IPS-18a (cell line): ENCODE results near the gene CADPS2.
A peak's percentile ranks its signal among the peaks of the same experiment; 100 is the strongest.

Experiments used
- H3K27ac ChIP-seq: one replicate; pipeline ENCODE4 v1.5.1; 2013; ENCODE audit warnings: low read length
- H3K27me3 ChIP-seq: one replicate; pipeline ENCODE4 v1.6.1; 2013; ENCODE audit warnings: mild to moderate bottlenecking, low read length; ENCODE audit not compliant: control insufficient read depth, insufficient read depth
- H3K36me3 ChIP-seq: one replicate; pipeline ENCODE4 v1.6.1; 2013; ENCODE audit warnings: low read depth, low read length; ENCODE audit not compliant: control insufficient read depth
- H3K4me1 ChIP-seq: one replicate; pipeline ENCODE4 v1.6.1; 2013; ENCODE audit warnings: low read depth, low read length; ENCODE audit not compliant: control insufficient read depth
- H3K4me3 ChIP-seq: one replicate; pipeline ENCODE4 v1.5.1; 2013; ENCODE audit warnings: low read length
- H3K9ac ChIP-seq: one replicate; pipeline ENCODE4 v1.6.1; 2013; ENCODE audit warnings: mild to moderate bottlenecking, low read length, moderate library complexity
- H3K9me3 ChIP-seq: one replicate; pipeline ENCODE4 v1.6.1; 2013; ENCODE audit warnings: low read depth, low read length; ENCODE audit not compliant: control insufficient read depth

CADPS2 gene

DNA sequence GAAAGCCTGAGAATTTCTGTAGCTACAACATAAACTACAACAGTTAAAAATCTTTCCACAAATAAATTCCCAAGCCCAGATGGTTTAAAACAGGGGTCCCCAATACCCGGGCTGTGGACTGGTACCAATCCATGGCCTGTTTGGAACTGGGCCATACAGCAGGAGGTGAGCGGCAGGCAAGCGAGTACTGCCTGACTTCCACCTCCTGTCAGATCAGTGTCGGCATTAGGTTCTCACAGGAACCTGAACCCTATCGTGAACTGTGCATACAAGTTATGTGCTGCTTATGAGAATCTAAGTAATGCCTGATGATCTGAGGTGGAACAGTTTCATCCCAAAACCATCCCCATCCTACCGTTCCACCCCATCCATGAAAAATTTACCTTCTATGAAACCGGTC, 421.0 kb downstream of the CADPS2 start:
- no peak overlapping the region for H3K4me3 ChIP-seq
- H3K9ac ChIP-seq: no peak overlapping the region
- no peaks in the 10 kb centered on the region for H3K27me3 ChIP-seq
- no peaks in the 10 kb centered on the region for H3K9me3 ChIP-seq
- H3K36me3 ChIP-seq: no peaks in the 10 kb centered on the region
- no peak overlapping the region for H3K27ac ChIP-seq
- peaks cover 14% of the 10 kb centered on the region for H3K4me1 ChIP-seq

DNA sequence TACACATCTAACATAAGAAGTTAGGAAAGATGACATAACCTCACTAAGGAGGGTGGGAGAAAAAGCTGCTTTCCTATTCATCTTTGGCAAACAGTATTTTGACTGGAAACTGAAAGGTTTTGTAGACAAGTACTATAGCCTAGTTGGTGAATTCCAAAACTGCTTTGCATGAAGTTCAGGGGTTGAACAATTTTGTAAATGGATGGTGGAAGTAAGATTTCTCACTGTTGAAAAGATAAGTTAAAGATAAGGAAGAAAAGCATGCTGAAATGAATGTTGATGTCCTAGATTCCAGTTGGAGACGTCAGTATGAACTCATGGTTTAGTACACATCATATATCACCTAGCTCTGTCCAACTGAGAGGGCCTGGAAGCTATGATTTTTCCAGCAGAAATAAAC, 422.6 kb downstream of the CADPS2 start:
- no peaks in the 10 kb centered on the region for H3K36me3 ChIP-seq
- no peak overlapping the region for H3K4me3 ChIP-seq
- no peaks in the 10 kb centered on the region for H3K27me3 ChIP-seq
- no peak overlapping the region for H3K27ac ChIP-seq
- H3K9me3 ChIP-seq: no peaks in the 10 kb centered on the region
- peaks cover 2% of the 10 kb centered on the region for H3K4me1 ChIP-seq
- no peak overlapping the region for H3K9ac ChIP-seq

DNA sequence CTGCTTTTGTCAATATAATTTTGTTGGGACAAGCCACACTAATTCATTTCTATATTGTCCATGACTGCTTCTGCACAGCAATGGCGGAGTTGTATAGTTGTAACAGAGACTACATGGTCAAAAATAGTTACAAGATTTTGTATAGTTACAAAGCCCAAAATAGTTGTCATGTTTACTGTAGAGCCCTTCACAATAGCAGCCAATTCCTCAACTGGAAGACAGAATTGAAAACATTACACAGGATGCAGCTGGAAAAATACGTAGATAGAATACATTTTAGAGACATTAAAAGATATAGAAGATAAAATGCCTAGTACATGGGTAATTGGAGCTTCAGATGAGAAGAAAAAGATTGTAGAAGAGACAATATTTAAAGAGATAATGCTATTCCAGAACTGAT, 425.3 kb downstream of the CADPS2 start:
- no peak overlapping the region for H3K4me3 ChIP-seq
- H3K27ac ChIP-seq: no peak overlapping the region
- H3K36me3 ChIP-seq: no peaks in the 10 kb centered on the region
- H3K4me1 ChIP-seq: peaks cover 16% of the 10 kb centered on the region
- H3K9ac ChIP-seq: no peak overlapping the region
- no peaks in the 10 kb centered on the region for H3K27me3 ChIP-seq
- no peaks in the 10 kb centered on the region for H3K9me3 ChIP-seq

DNA sequence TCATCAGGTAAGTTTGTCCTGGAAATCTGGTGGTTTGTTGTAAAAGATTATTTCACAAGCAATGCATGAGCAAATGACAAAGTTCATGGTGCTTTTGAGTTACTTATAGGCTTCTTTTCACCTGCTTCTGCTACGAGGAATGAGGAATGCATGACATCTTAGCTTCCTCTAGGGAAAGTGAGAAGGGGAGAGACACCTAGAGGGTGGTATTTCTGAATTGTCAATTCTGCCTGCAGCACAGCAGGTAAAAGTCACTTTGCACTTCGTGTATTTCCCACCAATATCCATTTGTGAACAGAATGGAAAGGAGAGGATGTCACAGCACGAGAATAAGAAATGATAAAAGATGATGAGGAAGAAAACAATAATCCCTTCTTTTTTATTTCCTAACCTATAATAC, 428.3 kb downstream of the CADPS2 start:
- H3K9me3 ChIP-seq: no peaks in the 10 kb centered on the region
- no peaks in the 10 kb centered on the region for H3K27me3 ChIP-seq
- H3K36me3 ChIP-seq: no peaks in the 10 kb centered on the region
- no peak overlapping the region for H3K4me3 ChIP-seq
- H3K27ac ChIP-seq: no peak overlapping the region
- H3K4me1 ChIP-seq: peaks cover 16% of the 10 kb centered on the region
- no peak overlapping the region for H3K9ac ChIP-seq

DNA sequence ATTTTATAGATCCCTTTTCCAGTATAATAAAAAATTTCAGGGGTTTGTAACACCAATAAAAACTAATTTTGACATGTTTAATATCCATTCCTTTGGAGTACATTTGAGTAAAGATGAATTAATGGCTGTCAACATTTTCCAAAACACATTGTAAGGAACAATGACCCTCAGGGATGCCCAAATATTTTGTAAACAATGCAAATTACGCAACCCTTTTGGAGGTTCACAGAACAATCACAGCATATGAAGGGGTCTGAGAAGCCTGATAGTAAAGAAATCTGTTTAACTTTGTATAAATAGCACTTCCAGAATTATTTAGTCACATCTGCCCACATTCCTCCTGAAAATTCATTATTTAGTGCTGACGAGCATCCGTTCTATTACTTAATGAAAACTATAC, 428.9 kb downstream of the CADPS2 start:
- H3K27me3 ChIP-seq: no peaks in the 10 kb centered on the region
- H3K4me1 ChIP-seq: peaks cover 16% of the 10 kb centered on the region
- H3K9ac ChIP-seq: no peak overlapping the region
- H3K27ac ChIP-seq: no peak overlapping the region
- no peaks in the 10 kb centered on the region for H3K36me3 ChIP-seq
- H3K9me3 ChIP-seq: no peaks in the 10 kb centered on the region
- no peak overlapping the region for H3K4me3 ChIP-seq

DNA sequence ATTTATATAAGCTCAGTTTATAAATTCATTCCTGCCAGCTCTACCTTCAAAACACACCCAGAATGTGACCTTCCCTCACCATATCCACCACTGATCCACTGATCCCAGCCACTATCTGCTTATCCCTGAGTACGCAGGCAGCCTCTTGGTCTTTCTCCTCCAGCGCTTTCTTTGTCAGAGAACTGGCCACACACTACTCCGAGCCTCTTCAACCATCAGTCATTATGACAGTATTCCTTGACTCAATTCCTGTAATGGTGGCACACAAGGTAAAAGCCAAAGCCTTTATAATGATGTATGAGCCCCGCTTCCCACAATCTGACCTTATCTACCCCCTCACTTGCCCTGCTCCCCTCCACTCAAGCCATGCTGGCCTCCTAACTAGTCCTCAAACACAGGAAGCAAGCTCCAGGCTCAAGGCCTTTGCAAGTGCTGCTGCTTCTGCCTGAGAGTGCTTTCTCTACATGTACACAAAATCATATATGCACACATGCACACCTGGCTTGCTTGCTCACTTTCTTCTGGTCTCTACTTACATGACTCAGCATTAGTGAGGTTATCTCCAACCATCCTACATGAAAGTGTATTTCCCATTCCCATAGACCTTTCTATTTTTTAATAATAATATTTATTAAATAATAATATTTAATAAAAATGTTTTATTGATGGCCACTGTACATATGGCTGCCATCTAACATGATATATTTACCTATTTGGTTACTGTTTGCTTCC, 431.3 kb downstream of the CADPS2 start:
- no peak overlapping the region for H3K9ac ChIP-seq
- H3K4me1 ChIP-seq: peaks cover 23% of the 10 kb centered on the region
- no peak overlapping the region for H3K27ac ChIP-seq
- no peaks in the 10 kb centered on the region for H3K27me3 ChIP-seq
- no peak overlapping the region for H3K4me3 ChIP-seq
- no peaks in the 10 kb centered on the region for H3K36me3 ChIP-seq
- no peaks in the 10 kb centered on the region for H3K9me3 ChIP-seq

DNA sequence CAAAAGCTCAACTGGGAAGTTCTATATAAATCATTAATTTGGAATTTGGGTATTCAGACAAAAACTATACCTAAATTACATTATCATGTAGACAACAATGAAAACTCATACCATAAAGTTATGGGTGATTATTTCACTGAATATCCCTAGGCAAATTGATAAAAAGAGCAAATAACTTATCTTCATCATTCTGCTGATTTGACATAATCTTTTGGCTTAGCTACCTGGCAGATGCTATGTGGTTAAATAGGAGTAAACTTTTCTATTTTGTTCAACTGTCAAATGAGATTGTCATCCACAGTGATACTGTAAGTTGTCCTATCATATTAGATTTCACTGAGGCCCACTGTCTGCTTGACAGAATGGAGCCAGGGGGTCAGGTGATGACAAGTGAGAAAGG, 432.8 kb downstream of the CADPS2 start:
- no peak overlapping the region for H3K4me3 ChIP-seq
- no peaks in the 10 kb centered on the region for H3K9me3 ChIP-seq
- no peaks in the 10 kb centered on the region for H3K36me3 ChIP-seq
- no peaks in the 10 kb centered on the region for H3K27me3 ChIP-seq
- H3K4me1 ChIP-seq: peaks cover 36% of the 10 kb centered on the region
- H3K27ac ChIP-seq: no peak overlapping the region
- H3K9ac ChIP-seq: no peak overlapping the region

DNA sequence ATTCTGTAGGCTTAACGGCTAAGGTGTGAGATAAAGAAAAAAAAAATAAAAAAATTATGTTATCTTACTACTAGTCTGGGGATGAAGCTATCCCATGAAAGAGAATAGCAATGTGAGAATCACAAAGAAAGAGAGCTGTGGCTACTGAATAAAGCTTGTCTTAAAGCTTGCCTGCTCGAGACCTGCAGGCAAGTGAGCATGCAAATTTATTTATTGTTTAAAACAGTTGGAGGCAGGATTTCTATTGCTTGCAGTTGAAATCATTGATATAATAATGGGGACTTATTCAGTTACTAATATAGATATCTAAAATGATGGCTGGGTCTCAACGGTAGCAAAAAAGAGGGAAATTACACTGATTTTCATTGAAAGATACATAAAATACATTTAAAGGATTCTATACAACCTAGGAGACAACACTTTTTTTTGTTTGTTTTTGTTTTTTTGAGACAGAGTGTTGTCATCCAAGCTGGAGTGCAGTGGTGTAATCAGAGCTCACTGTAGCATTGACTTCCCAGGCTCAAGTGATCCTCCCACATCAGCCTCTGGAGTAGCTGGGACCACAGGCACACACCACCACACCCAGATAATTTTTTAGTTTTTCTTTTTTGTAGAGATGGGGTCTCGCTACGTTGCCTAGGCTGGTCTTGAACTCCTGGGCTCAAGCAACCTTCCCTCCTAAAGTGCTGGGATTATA, 437.2 kb downstream of the CADPS2 start:
- Histone ChIP-seq H3K27ac (peak overlapping the region; percentile 67), H3K9ac (peak overlapping the region; percentile 27), H3K9me3 (peaks cover 4% of the 10 kb centered on the region), H3K36me3 (no peaks in the 10 kb centered on the region), H3K4me1 (peaks cover 29% of the 10 kb centered on the region), H3K27me3 (no peaks in the 10 kb centered on the region), H3K4me3 (no peak overlapping the region)

DNA sequence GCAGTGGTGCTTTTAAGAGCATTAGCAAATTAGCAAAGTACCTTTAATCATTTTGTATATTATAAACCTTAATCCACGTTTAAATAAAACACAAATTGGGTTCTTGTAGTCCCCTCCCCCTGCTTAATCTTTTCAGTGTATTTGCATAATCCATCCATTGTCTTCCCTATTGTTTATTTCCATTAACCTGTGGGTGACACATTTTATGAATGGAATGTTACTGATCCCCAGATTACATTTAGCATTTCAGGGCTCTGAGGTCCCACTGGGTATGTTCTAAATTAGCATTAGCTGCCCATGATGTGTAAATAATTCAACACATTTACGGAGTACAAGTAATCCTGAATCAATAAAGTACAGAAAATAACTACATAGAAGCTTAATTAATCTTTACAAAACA, 443.3 kb downstream of the CADPS2 start:
- Histone ChIP-seq H3K9me3 (peaks cover 6% of the 10 kb centered on the region), H3K27me3 (no peaks in the 10 kb centered on the region), H3K4me1 (peaks cover 54% of the 10 kb centered on the region), H3K36me3 (no peaks in the 10 kb centered on the region), H3K4me3 (no peak overlapping the region), H3K9ac (no peak overlapping the region), H3K27ac (peak overlapping the region; percentile 19)

DNA sequence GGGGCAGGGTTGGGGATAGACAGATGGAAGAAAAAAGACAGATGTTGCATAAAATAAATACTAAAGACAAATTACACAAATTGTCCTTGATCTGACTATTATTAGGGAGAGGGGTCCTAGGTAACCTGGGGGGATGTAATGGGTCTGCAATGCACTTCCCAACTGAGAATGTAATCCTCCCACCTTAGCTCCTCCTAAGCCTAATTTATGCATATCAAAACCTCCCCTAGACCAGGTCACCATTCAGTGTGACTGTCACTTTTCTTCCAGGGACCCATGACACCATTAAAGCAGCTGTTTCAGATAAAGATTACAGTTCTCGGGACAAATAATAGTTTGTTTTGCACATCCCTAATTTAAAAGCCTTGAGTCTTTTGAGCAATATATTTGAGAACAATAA, 447.8 kb downstream of the CADPS2 start:
- peak overlapping the region; percentile 51 for H3K4me3 ChIP-seq
- peaks cover 77% of the 10 kb centered on the region for H3K4me1 ChIP-seq

DNA sequence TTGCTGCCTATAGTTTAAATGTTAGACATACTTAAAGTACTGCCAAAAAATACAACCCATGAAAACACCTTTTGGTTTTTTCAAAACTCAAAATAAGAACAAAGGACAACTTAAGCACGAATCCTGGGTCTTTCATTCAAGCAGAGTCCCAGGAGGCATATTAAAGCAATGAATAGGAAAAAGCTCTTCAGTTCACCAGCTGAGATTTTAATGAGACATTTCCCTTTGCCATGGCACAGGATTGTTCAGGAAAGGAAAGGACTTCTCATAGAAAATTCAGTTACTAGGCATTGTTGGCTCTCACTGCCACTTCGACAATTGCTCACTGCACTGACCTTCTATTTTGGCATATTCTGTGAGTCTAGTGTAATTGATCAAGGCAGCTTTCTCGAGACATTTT, 448.3 kb downstream of the CADPS2 start:
- H3K36me3 ChIP-seq: no peaks in the 10 kb centered on the region
- no peaks in the 10 kb centered on the region for H3K27me3 ChIP-seq
- H3K27ac ChIP-seq: peak overlapping the region; percentile 67
- peaks cover 74% of the 10 kb centered on the region for H3K4me1 ChIP-seq
- H3K9ac ChIP-seq: peak overlapping the region; percentile 56
- H3K4me3 ChIP-seq: peak overlapping the region; percentile 51
- H3K9me3 ChIP-seq: no peaks in the 10 kb centered on the region

More for the DNA sequence above, 447.8 kb downstream of the CADPS2 start:
- Histone ChIP-seq H3K9me3 (no peaks in the 10 kb centered on the region), H3K27ac (peak overlapping the region; percentile 67), H3K36me3 (no peaks in the 10 kb centered on the region), H3K9ac (peak overlapping the region; percentile 56), H3K27me3 (no peaks in the 10 kb centered on the region)

DNA sequence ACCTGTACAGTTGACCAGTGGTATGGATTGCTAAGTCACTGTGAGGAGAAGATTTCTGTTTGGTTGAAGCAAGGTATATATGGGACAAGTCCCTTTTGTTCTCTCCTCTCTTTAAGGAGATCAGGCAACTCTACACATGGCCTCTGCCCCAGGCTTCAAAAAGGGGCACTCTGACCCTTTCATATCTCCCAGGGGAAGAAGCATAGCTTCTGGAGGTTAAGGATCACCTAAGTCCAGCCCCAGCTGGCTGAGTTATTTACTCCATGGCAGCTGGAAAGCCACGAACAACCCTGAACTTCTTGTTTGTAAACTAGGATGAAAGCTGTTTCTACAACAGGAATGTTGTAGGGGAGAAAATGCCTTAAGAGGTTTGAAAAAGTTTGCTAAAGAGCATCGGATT, 452.5 kb downstream of the CADPS2 start:
- no peaks in the 10 kb centered on the region for H3K27me3 ChIP-seq
- no peak overlapping the region for H3K4me3 ChIP-seq
- no peaks in the 10 kb centered on the region for H3K36me3 ChIP-seq
- no peak overlapping the region for H3K27ac ChIP-seq
- no peaks in the 10 kb centered on the region for H3K9me3 ChIP-seq
- peaks cover 49% of the 10 kb centered on the region for H3K4me1 ChIP-seq
- no peak overlapping the region for H3K9ac ChIP-seq
